ENCODE results near the gene TRDMT1. TPM values are rescaled to one million over a fixed set of nuclear protein-coding genes. Genes with fewer than 3 reads are reported as not detected.

TRDMT1 gene
- total RNA-seq, 2 donors from 2014 or later: 8.1 to 13.0 TPM

GRCh38 chr10:17171141-17171641, 30.3 kb downstream of the TRDMT1 start:
- no peaks in the 10 kb centered on the region for H3K36me3 ChIP-seq (ENCODE audit: control insufficient read depth, insufficient read depth, low read length)
- H3K27me3 ChIP-seq (ENCODE audit: control insufficient read depth, insufficient read depth, low read length, poor library complexity, severe bottlenecking): no peaks in the 10 kb centered on the region
- Mint-ChIP-seq H3K4me1 (peaks cover 14% of the 10 kb centered on the region), H3K4me3 (no peak overlapping the region), H3K27me3 (ENCODE audit: insufficient read depth) (no peaks in the 10 kb centered on the region), H3K27ac (peak overlapping the region; percentile 11), H3K9me3 (no peaks in the 10 kb centered on the region), H3K36me3 (ENCODE audit: low read depth) (no peaks in the 10 kb centered on the region)
- H3K27ac ChIP-seq (ENCODE audit: low read depth, low read length): no peak overlapping the region
- peak; percentile 43 for DNase-seq
- 69 to 77% methylated on average over 4 of the region's 4 CpGs for WGBS, 2 experiments (ENCODE audit: insufficient coverage in 1 of 2, insufficient read length in 1 of 2)
- H3K9me3 ChIP-seq (ENCODE audit: control insufficient read depth, low read length): no peaks in the 10 kb centered on the region
- no peak overlapping the region for H3K9ac ChIP-seq (ENCODE audit: extremely low read depth, low read length, poor library complexity, severe bottlenecking)
- peaks cover 3% of the 10 kb centered on the region for H3K4me1 ChIP-seq (ENCODE audit: control insufficient read depth, insufficient read depth, low read length)
- TF ChIP-seq CTCF (conservative IDR thresholded peaks at IDR 0.05): no peak
- no peak overlapping the region for H3K4me3 ChIP-seq (ENCODE audit: low read length)

- DNase-seq: no peak
- H3K4me3 ChIP-seq (ENCODE audit: low read length): no peak overlapping the region
- H3K27me3 ChIP-seq (ENCODE audit: control insufficient read depth, insufficient read depth, low read length, poor library complexity, severe bottlenecking): no peaks in the 10 kb centered on the region
- 94% methylated on average over 3 to 4 of the region's 4 CpGs for WGBS, 2 experiments (ENCODE audit: insufficient coverage in 1 of 2, insufficient read length in 1 of 2)
- H3K9ac ChIP-seq (ENCODE audit: extremely low read depth, low read length, poor library complexity, severe bottlenecking): no peak overlapping the region
- Mint-ChIP-seq H3K4me1 (peaks cover 8% of the 10 kb centered on the region), H3K36me3 (ENCODE audit: low read depth) (peaks cover under 1% of the 10 kb centered on the region), H3K27ac (no peak overlapping the region), H3K4me3 (no peak overlapping the region), H3K9me3 (peaks cover 1% of the 10 kb centered on the region), H3K27me3 (ENCODE audit: insufficient read depth) (no peaks in the 10 kb centered on the region)
- no peaks in the 10 kb centered on the region for H3K9me3 ChIP-seq (ENCODE audit: control insufficient read depth, low read length)
- TF ChIP-seq CTCF (conservative IDR thresholded peaks at IDR 0.05): no peak
- no peaks in the 10 kb centered on the region for H3K36me3 ChIP-seq (ENCODE audit: control insufficient read depth, insufficient read depth, low read length)
- no peak overlapping the region for H3K27ac ChIP-seq (ENCODE audit: low read depth, low read length)
- peaks cover 3% of the 10 kb centered on the region for H3K4me1 ChIP-seq (ENCODE audit: control insufficient read depth, insufficient read depth, low read length)
These were observed 31.7 kb downstream of the TRDMT1 start for GRCh38 chr10:17169803-17170202.

GRCh38 chr10:17166699-17167098, 34.8 kb downstream of the TRDMT1 start:
- peaks cover 3% of the 10 kb centered on the region for H3K4me1 ChIP-seq (ENCODE audit: control insufficient read depth, insufficient read depth, low read length)
- H3K4me1 Mint-ChIP-seq: peaks cover 8% of the 10 kb centered on the region
- no peaks in the 10 kb centered on the region for H3K9me3 ChIP-seq (ENCODE audit: control insufficient read depth, low read length)
- no peak overlapping the region for H3K9ac ChIP-seq (ENCODE audit: extremely low read depth, low read length, poor library complexity, severe bottlenecking)
- peaks cover 3% of the 10 kb centered on the region for H3K36me3 Mint-ChIP-seq (ENCODE audit: low read depth)
- no peak for TF ChIP-seq CTCF (conservative IDR thresholded peaks at IDR 0.05)
- H3K4me3 Mint-ChIP-seq: no peak overlapping the region
- H3K27ac ChIP-seq (ENCODE audit: low read depth, low read length): no peak overlapping the region
- H3K27ac Mint-ChIP-seq: no peak overlapping the region
- H3K9me3 Mint-ChIP-seq: peaks cover 3% of the 10 kb centered on the region
- no peaks in the 10 kb centered on the region for H3K27me3 Mint-ChIP-seq (ENCODE audit: insufficient read depth)
- DNase-seq: peak; percentile 43
- no peak overlapping the region for H3K4me3 ChIP-seq (ENCODE audit: low read length)
- H3K36me3 ChIP-seq (ENCODE audit: control insufficient read depth, insufficient read depth, low read length): no peaks in the 10 kb centered on the region
- H3K27me3 ChIP-seq (ENCODE audit: control insufficient read depth, insufficient read depth, low read length, poor library complexity, severe bottlenecking): no peaks in the 10 kb centered on the region
- WGBS, 2 experiments (ENCODE audit: insufficient coverage in 1 of 2, insufficient read length in 1 of 2): 71 to 92% methylated on average over 1 to 3 of the region's 3 CpGs
